Neural cell (in vitro differentiated cells): Measurements from ENCODE around the gene MYADML2. TPM values are rescaled to one million over a fixed set of nuclear protein-coding genes. Genes with fewer than 3 reads are reported as not detected.

Experiments
- H2AFZ ChIP-seq: fragments of 200-600, 300-800 bp; sonication (generic), shearing (Covaris generic); 2 replicates; pipeline ENCODE4 v1.6.0; 2014; ENCODE audit warnings: low read depth, mild to moderate bottlenecking, antibody characterized with exemption, low read length, moderate library complexity
- H3F3A ChIP-seq: fragments of 200-600 bp; shearing (Covaris generic); 2 replicates; pipeline ENCODE4 v1.6.1; 2016; ENCODE audit warnings: mild to moderate bottlenecking, moderate library complexity, mixed read lengths, antibody characterized with exemption, low read length; ENCODE audit not compliant: insufficient read depth, poor library complexity, severe bottlenecking
- H3K27ac ChIP-seq: fragments of 200-600, 300-800 bp; sonication (generic), shearing (Covaris generic); 2 replicates; pipeline ENCODE4 v1.5.1; 2014; ENCODE audit warnings: mild to moderate bottlenecking, low read length, moderate library complexity
- H3K27me3 ChIP-seq: fragments of 300-800, 200-600 bp; sonication (generic), shearing (Covaris generic); 2 replicates; pipeline ENCODE4 v1.6.0; 2014; ENCODE audit warnings: mild to moderate bottlenecking, low read depth, low read length, moderate library complexity; ENCODE audit not compliant: insufficient read depth
- H3K36me3 ChIP-seq: fragments of 300-800, 200-600 bp; sonication (generic), shearing (Covaris generic); 2 replicates; pipeline ENCODE4 v1.5.1; 2014; ENCODE audit warnings: mild to moderate bottlenecking, antibody characterized with exemption, low read length, moderate library complexity; ENCODE audit not compliant: insufficient read depth
- H3K4me2 ChIP-seq: fragments of 300-800, 200-600 bp; sonication (generic), shearing (Covaris generic); 2 replicates; pipeline ENCODE4 v1.6.0; 2014; ENCODE audit warnings: mild to moderate bottlenecking, low read length
- H3K4me3 ChIP-seq: fragments of 300-800, 200-600 bp; sonication (generic), shearing (Covaris generic); 2 replicates; pipeline ENCODE4 v1.5.1; 2014; ENCODE audit warnings: mild to moderate bottlenecking, low read length, moderate library complexity
- H3K79me2 ChIP-seq: fragments of 200-600 bp; shearing (Covaris generic); replicated peaks from 2 replicates; pipeline ENCODE4 v1.6.0; 2014; ENCODE audit warnings: mild to moderate bottlenecking, low read length, moderate library complexity; ENCODE audit not compliant: insufficient read depth
- H3K9ac ChIP-seq: fragments of 300-800, 200-600 bp; sonication (generic), shearing (Covaris generic); 2 replicates; pipeline ENCODE4 v1.6.1; 2016; ENCODE audit warnings: mild to moderate bottlenecking, low read length, mixed read lengths
- H3K9me2 ChIP-seq: fragments of 200-600 bp; shearing (Covaris generic); 2 replicates; pipeline ENCODE4 v1.6.1; 2016; ENCODE audit warnings: mild to moderate bottlenecking, low read length, mixed read lengths; ENCODE audit not compliant: insufficient read depth
- H3K9me3 ChIP-seq: fragments of 200-600, 300-800 bp; sonication (generic), shearing (Covaris generic); 2 replicates; pipeline ENCODE4 v1.6.1; 2016; ENCODE audit warnings: mild to moderate bottlenecking, mixed run types, low read length, moderate library complexity, mixed read lengths
- H4K20me1 ChIP-seq: fragments of 200-600 bp; shearing (Covaris generic); 2 replicates; pipeline ENCODE4 v1.6.1; 2016; ENCODE audit warnings: mild to moderate bottlenecking, mixed run types; ENCODE audit not compliant: insufficient read depth
- EP300 ChIP-seq: fragments of 450-650 bp; conservative IDR thresholded peaks from 2 replicates; pipeline ENCODE4 v1.6.1; 2014; ENCODE audit warnings: antibody characterized with exemption, mild to moderate bottlenecking, moderate library complexity; ENCODE audit not compliant: poor library complexity, severe bottlenecking
- EZH2 ChIP-seq: fragments of 200-600, 300-800 bp; shearing (Covaris generic), sonication (generic); IDR thresholded peaks from 2 replicates; pipeline ENCODE4 v1.6.1; 2014; ENCODE audit warnings: antibody characterized with exemption, low read length, borderline replicate concordance, mild to moderate bottlenecking; ENCODE audit not compliant: insufficient read depth, poor library complexity, severe bottlenecking
- MXI1 ChIP-seq: fragments of 450-650 bp; conservative IDR thresholded peaks from 2 replicates; pipeline ENCODE4 v1.6.1; 2014; ENCODE audit warnings: antibody characterized with exemption, mild to moderate bottlenecking; ENCODE audit not compliant: poor library complexity, severe bottlenecking
- POLR2AphosphoS5 ChIP-seq: IDR thresholded peaks from 2 replicates; pipeline ENCODE4 v1.6.1; 2012
- RAD21 ChIP-seq: fragments of 450-650 bp; conservative IDR thresholded peaks from 2 replicates; pipeline ENCODE4 v1.6.1; 2014; ENCODE audit warnings: antibody characterized with exemption, mild to moderate bottlenecking, moderate library complexity
- SMC3 ChIP-seq: fragments of 450-650 bp; conservative IDR thresholded peaks from 2 replicates; pipeline ENCODE4 v1.6.1; 2014; ENCODE audit warnings: antibody characterized with exemption, mild to moderate bottlenecking, moderate library complexity; ENCODE audit not compliant: poor library complexity
- TAF1 ChIP-seq: IDR thresholded peaks from 2 replicates; pipeline ENCODE4 v1.6.1; 2012; ENCODE audit warnings: low read depth
- polyA plus RNA-seq: library from polyadenylated mRNA; depleted of rRNA; stranded (reverse); fragments of >200 nt; gene quantifications from 2 replicates; pipeline ENCODE4 v1.2.3, GENCODE V29; 2014
- TF ChIP-seq, protein P1 (sequence below): IDR thresholded peaks from 2 replicates; pipeline ENCODE4 v1.6.1; 2012; ENCODE audit warnings: borderline replicate concordance
- TF ChIP-seq, protein P2 (sequence below): fragments of 450-650 bp; IDR thresholded peaks from 2 replicates; pipeline ENCODE4 v1.5.1; 2014; ENCODE audit warnings: antibody characterized with exemption, mild to moderate bottlenecking, moderate library complexity; ENCODE audit not compliant: poor library complexity, severe bottlenecking

Gene MYADML2
- polyA plus RNA-seq, 1 donor from 2014 or later: 1.1 TPM

DNA sequence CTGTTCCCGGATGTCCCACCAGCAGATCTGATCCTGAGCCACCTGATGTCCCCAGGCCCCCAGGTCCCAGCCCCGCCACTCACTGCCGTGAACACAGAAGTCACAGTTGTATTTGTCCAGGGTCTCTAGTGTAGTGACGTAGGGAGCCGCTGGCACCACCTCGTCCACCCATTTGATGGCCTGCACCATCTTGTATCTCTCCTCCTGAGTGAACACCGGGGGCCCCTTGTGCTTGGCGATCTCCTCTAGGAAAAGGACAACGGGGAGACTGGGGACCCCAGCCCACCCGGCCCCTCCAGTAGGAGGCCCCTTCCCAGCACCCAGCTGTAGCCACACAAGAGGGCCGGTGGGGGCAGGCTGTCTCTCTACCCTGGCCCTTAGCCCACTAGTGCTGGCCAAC is 38.2 kb downstream of the MYADML2 start:
- no peak overlapping the region for H3K4me2 ChIP-seq
- no peaks in the 10 kb centered on the region for H3K9me3 ChIP-seq
- TF ChIP-seq EZH2: no peak
- TF ChIP-seq POLR2AphosphoS5: no peak
- TF ChIP-seq RAD21: no peak
- TF ChIP-seq SMC3: no peak
- TF ChIP-seq, protein P1, sequence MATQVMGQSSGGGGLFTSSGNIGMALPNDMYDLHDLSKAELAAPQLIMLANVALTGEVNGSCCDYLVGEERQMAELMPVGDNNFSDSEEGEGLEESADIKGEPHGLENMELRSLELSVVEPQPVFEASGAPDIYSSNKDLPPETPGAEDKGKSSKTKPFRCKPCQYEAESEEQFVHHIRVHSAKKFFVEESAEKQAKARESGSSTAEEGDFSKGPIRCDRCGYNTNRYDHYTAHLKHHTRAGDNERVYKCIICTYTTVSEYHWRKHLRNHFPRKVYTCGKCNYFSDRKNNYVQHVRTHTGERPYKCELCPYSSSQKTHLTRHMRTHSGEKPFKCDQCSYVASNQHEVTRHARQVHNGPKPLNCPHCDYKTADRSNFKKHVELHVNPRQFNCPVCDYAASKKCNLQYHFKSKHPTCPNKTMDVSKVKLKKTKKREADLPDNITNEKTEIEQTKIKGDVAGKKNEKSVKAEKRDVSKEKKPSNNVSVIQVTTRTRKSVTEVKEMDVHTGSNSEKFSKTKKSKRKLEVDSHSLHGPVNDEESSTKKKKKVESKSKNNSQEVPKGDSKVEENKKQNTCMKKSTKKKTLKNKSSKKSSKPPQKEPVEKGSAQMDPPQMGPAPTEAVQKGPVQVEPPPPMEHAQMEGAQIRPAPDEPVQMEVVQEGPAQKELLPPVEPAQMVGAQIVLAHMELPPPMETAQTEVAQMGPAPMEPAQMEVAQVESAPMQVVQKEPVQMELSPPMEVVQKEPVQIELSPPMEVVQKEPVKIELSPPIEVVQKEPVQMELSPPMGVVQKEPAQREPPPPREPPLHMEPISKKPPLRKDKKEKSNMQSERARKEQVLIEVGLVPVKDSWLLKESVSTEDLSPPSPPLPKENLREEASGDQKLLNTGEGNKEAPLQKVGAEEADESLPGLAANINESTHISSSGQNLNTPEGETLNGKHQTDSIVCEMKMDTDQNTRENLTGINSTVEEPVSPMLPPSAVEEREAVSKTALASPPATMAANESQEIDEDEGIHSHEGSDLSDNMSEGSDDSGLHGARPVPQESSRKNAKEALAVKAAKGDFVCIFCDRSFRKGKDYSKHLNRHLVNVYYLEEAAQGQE: no peak
- TF ChIP-seq MXI1: no peak
- TF ChIP-seq EP300: no peak
- no peak for TF ChIP-seq TAF1
- TF ChIP-seq, protein P2, sequence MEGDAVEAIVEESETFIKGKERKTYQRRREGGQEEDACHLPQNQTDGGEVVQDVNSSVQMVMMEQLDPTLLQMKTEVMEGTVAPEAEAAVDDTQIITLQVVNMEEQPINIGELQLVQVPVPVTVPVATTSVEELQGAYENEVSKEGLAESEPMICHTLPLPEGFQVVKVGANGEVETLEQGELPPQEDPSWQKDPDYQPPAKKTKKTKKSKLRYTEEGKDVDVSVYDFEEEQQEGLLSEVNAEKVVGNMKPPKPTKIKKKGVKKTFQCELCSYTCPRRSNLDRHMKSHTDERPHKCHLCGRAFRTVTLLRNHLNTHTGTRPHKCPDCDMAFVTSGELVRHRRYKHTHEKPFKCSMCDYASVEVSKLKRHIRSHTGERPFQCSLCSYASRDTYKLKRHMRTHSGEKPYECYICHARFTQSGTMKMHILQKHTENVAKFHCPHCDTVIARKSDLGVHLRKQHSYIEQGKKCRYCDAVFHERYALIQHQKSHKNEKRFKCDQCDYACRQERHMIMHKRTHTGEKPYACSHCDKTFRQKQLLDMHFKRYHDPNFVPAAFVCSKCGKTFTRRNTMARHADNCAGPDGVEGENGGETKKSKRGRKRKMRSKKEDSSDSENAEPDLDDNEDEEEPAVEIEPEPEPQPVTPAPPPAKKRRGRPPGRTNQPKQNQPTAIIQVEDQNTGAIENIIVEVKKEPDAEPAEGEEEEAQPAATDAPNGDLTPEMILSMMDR: no peak
- H2AFZ ChIP-seq: no peak overlapping the region
- H3K36me3 ChIP-seq: no peaks in the 10 kb centered on the region
- H3K4me3 ChIP-seq: no peak overlapping the region
- H3K27me3 ChIP-seq: no peaks in the 10 kb centered on the region
- no peaks in the 10 kb centered on the region for H3K9me2 ChIP-seq
- H3K79me2 ChIP-seq: no peaks in the 10 kb centered on the region
- H4K20me1 ChIP-seq: no peaks in the 10 kb centered on the region
- H3K27ac ChIP-seq: no peak overlapping the region
- no peaks in the 10 kb centered on the region for H3F3A ChIP-seq
- no peak overlapping the region for H3K9ac ChIP-seq

DNA sequence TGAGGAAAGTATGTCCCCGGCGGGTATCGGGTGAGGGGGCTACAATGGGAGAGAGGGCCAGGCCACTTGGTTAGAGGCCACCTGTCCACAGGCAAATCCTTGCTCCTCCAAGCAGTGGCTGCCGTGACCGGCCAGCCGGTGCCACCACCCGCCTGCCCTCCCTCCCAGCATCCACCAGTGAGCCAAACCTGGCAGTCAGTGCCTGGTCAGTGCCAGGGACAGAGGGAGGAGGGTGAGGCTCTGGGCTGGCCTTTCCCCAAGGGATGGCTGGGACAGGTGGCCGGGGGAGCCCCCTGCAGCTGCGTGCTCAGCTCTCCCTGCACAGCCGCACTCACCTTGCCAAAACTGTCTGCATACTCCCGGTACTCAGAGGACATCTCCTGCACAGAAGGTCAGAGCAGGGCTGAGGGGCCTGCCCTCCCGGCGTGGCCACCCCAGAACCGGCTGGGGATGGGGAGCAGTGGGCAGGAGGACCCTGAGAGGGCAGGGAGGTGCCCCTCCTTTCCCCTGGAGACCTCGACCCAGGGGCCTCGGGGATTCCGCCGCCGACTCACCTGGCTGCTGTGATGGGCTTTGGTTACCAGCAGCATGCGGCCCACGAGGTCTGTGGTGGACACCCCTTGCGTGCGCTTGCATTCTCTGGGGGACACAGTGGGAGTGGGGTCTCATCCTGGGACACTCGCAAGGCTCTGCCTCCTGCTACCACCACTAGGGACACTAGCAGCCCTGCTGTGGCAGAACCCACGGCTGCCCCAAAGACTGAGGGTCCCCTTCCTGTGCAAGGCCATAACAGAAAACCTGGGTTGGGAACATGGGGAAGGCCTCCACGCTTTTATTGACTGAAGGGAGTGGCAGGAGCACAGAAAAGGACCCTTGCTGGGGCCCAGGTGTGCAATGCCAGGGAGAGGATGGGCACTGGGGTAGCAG is 39.6 kb downstream of the MYADML2 start:
- H3K36me3 ChIP-seq: no peaks in the 10 kb centered on the region

More for the DNA sequence above, 39.6 kb downstream of the MYADML2 start:
- TF ChIP-seq TAF1 (no peak), SMC3 (no peak), POLR2AphosphoS5 (no peak)
- TF ChIP-seq, protein P1: no peak
- H3K4me2 ChIP-seq: no peak overlapping the region
- H3K9me2 ChIP-seq: no peaks in the 10 kb centered on the region
- no peak overlapping the region for H3K4me3 ChIP-seq
- no peak overlapping the region for H3K27ac ChIP-seq
- no peak overlapping the region for H3K9ac ChIP-seq
- H2AFZ ChIP-seq: no peak overlapping the region
- H3K27me3 ChIP-seq: peaks cover 6% of the 10 kb centered on the region
- no peaks in the 10 kb centered on the region for H4K20me1 ChIP-seq
- H3K9me3 ChIP-seq: no peaks in the 10 kb centered on the region
- H3F3A ChIP-seq: no peaks in the 10 kb centered on the region
- H3K79me2 ChIP-seq: no peaks in the 10 kb centered on the region
